Loucy (cell line): ENCODE measurements around the gene PTCHD1.

ENCODE experiments used
- H2AFZ ChIP-seq: fragments of 200-600 bp; sonication (generic); 2 replicates; pipeline ENCODE4 v1.6.0; 2016; ENCODE audit warnings: antibody characterized with exemption, mild to moderate bottlenecking, low read length, moderate library complexity
- H3F3A ChIP-seq: fragments of 200-600 bp; 2 replicates; pipeline ENCODE4 v1.6.0; 2016; ENCODE audit warnings: antibody characterized with exemption, low read depth, mild to moderate bottlenecking
- H3K27me3 ChIP-seq: fragments of 200-600 bp; sonication (generic); 2 replicates; pipeline ENCODE4 v1.6.1; 2014; ENCODE audit warnings: low read length, mild to moderate bottlenecking; ENCODE audit not compliant: insufficient read depth, poor library complexity, severe bottlenecking
- H3K36me3 ChIP-seq: fragments of 200-600 bp; sonication (generic); 2 replicates; pipeline ENCODE4 v1.6.1; 2016; ENCODE audit warnings: low read length; ENCODE audit not compliant: insufficient read depth
- H3K4me1 ChIP-seq: fragments of 200-600 bp; sonication (generic); 2 replicates; pipeline ENCODE4 v1.5.1; 2014; ENCODE audit warnings: low read length, mild to moderate bottlenecking; ENCODE audit not compliant: insufficient read depth, poor library complexity, severe bottlenecking
- H3K4me2 ChIP-seq: fragments of 200-600 bp; sonication (generic); 2 replicates; pipeline ENCODE4 v1.6.0; 2014; ENCODE audit warnings: antibody characterized with exemption, low read length, low read depth, mild to moderate bottlenecking; ENCODE audit not compliant: poor library complexity, severe bottlenecking
- H3K4me3 ChIP-seq: fragments of 200-600 bp; sonication (generic); 2 replicates; pipeline ENCODE4 v1.5.1; 2014; ENCODE audit warnings: low read length, mild to moderate bottlenecking, mixed read lengths; ENCODE audit not compliant: poor library complexity, severe bottlenecking
- H3K79me2 ChIP-seq: fragments of 200-600 bp; sonication (generic); 2 replicates; pipeline ENCODE4 v1.6.1; 2014; ENCODE audit warnings: low read length; ENCODE audit not compliant: insufficient read depth
- H3K9ac ChIP-seq: fragments of 200-600 bp; sonication (generic); 2 replicates; pipeline ENCODE4 v1.6.0; 2014; ENCODE audit warnings: mild to moderate bottlenecking, low read depth, low read length, moderate library complexity; ENCODE audit not compliant: poor library complexity, severe bottlenecking
- H3K9me2 ChIP-seq: fragments of 200-600 bp; sonication (generic); replicated peaks from 2 replicates; pipeline ENCODE4 v1.6.1; 2016; ENCODE audit warnings: low read depth, low read length, mixed read lengths
- H3K9me3 ChIP-seq: fragments of 200-600 bp; sonication (generic); 2 replicates; pipeline ENCODE4 v1.6.1; 2014; ENCODE audit warnings: mild to moderate bottlenecking, antibody characterized with exemption, low read length, low read depth; ENCODE audit not compliant: insufficient read depth
- H4K20me1 ChIP-seq: fragments of 200-600 bp; sonication (generic); 2 replicates; pipeline ENCODE4 v1.6.0; 2014; ENCODE audit warnings: antibody characterized with exemption, low read length, mild to moderate bottlenecking; ENCODE audit not compliant: insufficient read depth, poor library complexity, severe bottlenecking
- EZH2phosphoT487 ChIP-seq: fragments of 200-600 bp; IDR thresholded peaks from 2 replicates; pipeline ENCODE4 v1.6.1; 2018; ENCODE audit warnings: antibody characterized with exemption, mild to moderate bottlenecking, moderate library complexity, borderline replicate concordance
- TF ChIP-seq, protein P1 (sequence below): fragments of 200-600 bp; sonication (generic); conservative IDR thresholded peaks from 2 replicates; pipeline ENCODE4 v1.5.1; 2014; ENCODE audit warnings: mild to moderate bottlenecking, antibody characterized with exemption, low read length

PTCHD1 gene

DNA sequence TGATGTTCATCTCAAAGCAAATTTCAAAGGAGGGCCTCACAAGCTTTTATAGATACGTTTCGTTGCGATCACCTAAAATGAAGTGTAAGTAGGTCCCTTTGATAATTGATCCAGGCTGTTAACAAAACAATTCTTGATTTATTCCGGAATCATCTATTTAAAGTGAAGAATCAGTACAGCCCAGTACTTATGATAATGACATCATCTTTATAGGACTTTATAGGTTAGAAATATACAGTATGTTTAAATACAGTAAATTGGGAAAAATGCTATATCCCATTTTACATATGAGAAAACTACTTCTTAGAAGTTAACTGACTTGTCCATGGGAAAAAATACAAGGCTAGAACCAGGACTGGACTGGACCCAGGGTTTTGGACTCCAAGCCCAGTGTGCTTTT lies 3.7 kb downstream of the PTCHD1 start:
- Histone ChIP-seq H3K4me2 (no peak overlapping the region), H3K9me3 (no peaks in the 10 kb centered on the region), H3K27me3 (no peaks in the 10 kb centered on the region), H3K9me2 (no peaks in the 10 kb centered on the region), H2AFZ (no peak overlapping the region), H3K4me3 (no peak overlapping the region), H3F3A (no peaks in the 10 kb centered on the region), H4K20me1 (no peaks in the 10 kb centered on the region), H3K36me3 (no peaks in the 10 kb centered on the region), H3K4me1 (no peaks in the 10 kb centered on the region), H3K79me2 (no peaks in the 10 kb centered on the region), H3K9ac (no peak overlapping the region)
- no peak for TF ChIP-seq EZH2phosphoT487
- TF ChIP-seq, protein P1, sequence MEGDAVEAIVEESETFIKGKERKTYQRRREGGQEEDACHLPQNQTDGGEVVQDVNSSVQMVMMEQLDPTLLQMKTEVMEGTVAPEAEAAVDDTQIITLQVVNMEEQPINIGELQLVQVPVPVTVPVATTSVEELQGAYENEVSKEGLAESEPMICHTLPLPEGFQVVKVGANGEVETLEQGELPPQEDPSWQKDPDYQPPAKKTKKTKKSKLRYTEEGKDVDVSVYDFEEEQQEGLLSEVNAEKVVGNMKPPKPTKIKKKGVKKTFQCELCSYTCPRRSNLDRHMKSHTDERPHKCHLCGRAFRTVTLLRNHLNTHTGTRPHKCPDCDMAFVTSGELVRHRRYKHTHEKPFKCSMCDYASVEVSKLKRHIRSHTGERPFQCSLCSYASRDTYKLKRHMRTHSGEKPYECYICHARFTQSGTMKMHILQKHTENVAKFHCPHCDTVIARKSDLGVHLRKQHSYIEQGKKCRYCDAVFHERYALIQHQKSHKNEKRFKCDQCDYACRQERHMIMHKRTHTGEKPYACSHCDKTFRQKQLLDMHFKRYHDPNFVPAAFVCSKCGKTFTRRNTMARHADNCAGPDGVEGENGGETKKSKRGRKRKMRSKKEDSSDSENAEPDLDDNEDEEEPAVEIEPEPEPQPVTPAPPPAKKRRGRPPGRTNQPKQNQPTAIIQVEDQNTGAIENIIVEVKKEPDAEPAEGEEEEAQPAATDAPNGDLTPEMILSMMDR: no peak

DNA sequence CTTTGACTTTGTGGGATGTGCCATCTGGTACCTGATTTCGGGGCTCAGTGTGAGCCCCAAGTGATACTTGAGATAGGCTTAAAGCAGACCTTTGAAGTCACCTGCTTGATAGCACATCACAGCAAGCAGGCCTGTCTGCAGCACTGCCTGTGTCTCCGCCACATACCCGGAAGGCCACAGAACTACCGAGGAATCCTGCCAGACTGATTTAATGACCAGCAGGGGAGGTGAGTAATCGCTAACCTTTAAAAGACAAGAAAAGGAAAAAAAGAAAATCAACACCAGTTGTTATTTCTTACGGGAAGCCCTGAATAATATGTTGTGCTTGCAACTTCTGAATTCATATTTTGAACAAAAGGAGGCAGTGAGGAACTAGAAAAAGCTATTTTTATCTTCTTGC lies 6.8 kb downstream of the PTCHD1 start:
- Histone ChIP-seq H3K9me2 (no peaks in the 10 kb centered on the region), H3K4me1 (no peaks in the 10 kb centered on the region), H2AFZ (no peak overlapping the region), H3K36me3 (no peaks in the 10 kb centered on the region), H3F3A (no peaks in the 10 kb centered on the region), H3K4me3 (no peak overlapping the region), H3K4me2 (no peak overlapping the region), H3K9ac (no peak overlapping the region), H3K9me3 (no peaks in the 10 kb centered on the region), H4K20me1 (no peaks in the 10 kb centered on the region), H3K79me2 (no peaks in the 10 kb centered on the region), H3K27me3 (no peaks in the 10 kb centered on the region)
- TF ChIP-seq, protein P1: no peak
- TF ChIP-seq EZH2phosphoT487: no peak

DNA sequence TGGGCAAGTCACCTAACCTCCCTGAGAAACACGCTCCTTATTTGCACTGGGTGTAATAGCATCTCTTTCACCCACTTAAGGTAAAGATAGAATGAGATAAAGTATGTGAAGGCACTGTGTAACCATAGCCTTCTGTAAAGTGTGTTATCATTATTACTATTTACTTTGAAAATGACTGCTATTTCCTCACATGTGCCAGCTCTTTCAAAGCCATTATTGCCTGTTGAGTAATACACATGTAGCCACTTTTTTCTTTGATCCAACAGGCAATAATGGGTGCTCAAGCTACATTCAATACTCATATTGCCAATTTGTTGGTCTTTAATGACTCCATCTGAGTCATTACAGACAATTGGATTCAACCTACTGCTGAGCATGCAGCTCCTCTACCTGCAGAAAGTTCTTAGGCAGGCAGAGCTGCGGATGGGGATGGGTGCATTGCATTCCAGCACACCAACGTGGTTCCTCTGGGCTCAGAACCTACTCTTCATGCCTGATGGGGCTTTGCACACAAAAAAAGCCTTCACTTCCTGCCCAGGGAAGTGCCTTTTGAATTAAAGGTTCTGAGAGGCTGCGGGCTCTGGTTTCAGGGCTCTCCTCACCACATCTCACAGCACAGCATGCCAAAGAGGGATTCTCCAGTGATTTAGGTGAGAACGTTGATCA lies 9.7 kb downstream of the PTCHD1 start:
- no peaks in the 10 kb centered on the region for H3K27me3 ChIP-seq
- H3K79me2 ChIP-seq: no peaks in the 10 kb centered on the region
- H3F3A ChIP-seq: no peaks in the 10 kb centered on the region
- no peaks in the 10 kb centered on the region for H4K20me1 ChIP-seq
- no peaks in the 10 kb centered on the region for H3K36me3 ChIP-seq
- no peak overlapping the region for H3K9ac ChIP-seq
- no peak overlapping the region for H2AFZ ChIP-seq
- no peak overlapping the region for H3K4me2 ChIP-seq
- H3K9me2 ChIP-seq: no peaks in the 10 kb centered on the region
- TF ChIP-seq, protein P1: no peak
- no peak for TF ChIP-seq EZH2phosphoT487
- H3K9me3 ChIP-seq: no peaks in the 10 kb centered on the region
- no peaks in the 10 kb centered on the region for H3K4me1 ChIP-seq
- no peak overlapping the region for H3K4me3 ChIP-seq
